ENCODE results near the gene ATP1A4.

ATP1A4 gene

DNA sequence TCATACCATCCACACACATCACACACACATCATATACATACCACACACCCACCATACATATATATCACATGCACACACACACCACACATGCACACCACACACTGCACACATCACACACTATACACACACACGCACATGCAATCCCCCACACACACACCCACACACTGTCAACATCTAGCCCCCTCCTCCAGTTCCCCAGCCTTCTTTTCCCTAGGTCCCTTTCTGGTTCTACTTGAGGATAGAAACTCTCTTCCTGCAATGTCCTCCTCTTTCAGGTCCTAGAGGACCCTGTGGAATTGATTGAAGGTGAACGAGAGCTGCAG lies 43.3 kb downstream of the ATP1A4 start (continued):
- TF ChIP-seq ZNF747 (tag by site-specific recombination; IDR thresholded peaks at IDR 0.05) (no peak), GLI4 (tag by site-specific recombination; IDR thresholded peaks at IDR 0.05) (no peak), KLF7 (tag by site-specific recombination; IDR thresholded peaks at IDR 0.05; ENCODE audit: borderline replicate concordance) (no peak), PRDM4 (tag by site-specific recombination; IDR thresholded peaks at IDR 0.05) (0 out of 2 replicates have a peak, but pooled peaks have one; percentile 17), ZNF610 (tag by site-specific recombination; IDR thresholded peaks at IDR 0.05; ENCODE audit: borderline replicate concordance) (no peak), ZBTB48 (tag by site-specific recombination; IDR thresholded peaks at IDR 0.05) (no peak), SCRT2 (tag by site-specific recombination; IDR thresholded peaks at IDR 0.05) (no peak)

DNA sequence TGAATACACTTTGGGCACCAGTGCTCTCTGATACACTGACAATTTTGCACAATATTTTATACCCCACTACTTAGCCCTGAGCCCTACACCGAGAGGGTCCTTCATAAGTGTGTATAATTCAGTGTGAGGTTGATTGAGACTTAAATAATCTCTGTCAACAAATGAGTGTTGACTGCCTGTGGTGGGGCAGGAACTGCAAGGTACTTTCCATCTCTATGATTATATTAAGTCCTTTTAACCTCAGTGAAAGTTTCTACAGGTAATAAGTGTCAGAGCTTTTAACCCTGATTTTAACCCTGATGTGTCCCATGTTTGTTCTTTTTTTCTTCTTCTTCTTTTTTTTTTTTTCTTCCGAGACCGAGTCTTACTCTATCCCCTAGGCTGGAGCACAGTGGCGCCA lies 44.7 kb downstream of the ATP1A4 start:
- TF ChIP-seq, protein P1, sequence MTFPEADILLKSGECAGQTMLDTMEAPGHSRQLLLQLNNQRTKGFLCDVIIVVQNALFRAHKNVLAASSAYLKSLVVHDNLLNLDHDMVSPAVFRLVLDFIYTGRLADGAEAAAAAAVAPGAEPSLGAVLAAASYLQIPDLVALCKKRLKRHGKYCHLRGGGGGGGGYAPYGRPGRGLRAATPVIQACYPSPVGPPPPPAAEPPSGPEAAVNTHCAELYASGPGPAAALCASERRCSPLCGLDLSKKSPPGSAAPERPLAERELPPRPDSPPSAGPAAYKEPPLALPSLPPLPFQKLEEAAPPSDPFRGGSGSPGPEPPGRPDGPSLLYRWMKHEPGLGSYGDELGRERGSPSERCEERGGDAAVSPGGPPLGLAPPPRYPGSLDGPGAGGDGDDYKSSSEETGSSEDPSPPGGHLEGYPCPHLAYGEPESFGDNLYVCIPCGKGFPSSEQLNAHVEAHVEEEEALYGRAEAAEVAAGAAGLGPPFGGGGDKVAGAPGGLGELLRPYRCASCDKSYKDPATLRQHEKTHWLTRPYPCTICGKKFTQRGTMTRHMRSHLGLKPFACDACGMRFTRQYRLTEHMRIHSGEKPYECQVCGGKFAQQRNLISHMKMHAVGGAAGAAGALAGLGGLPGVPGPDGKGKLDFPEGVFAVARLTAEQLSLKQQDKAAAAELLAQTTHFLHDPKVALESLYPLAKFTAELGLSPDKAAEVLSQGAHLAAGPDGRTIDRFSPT (tag by site-specific recombination; IDR thresholded peaks at IDR 0.05) = no peak
- TF ChIP-seq, protein P2, sequence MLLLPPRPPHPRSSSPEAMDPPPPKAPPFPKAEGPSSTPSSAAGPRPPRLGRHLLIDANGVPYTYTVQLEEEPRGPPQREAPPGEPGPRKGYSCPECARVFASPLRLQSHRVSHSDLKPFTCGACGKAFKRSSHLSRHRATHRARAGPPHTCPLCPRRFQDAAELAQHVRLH (tag by site-specific recombination; IDR thresholded peaks at IDR 0.05) = no peak
- no peak for TF ChIP-seq ZNF202 (tag by site-specific recombination; IDR thresholded peaks at IDR 0.05; ENCODE audit: borderline replicate concordance)
- TF ChIP-seq ZNF561 (tag by site-specific recombination; IDR thresholded peaks at IDR 0.05; ENCODE audit: borderline replicate concordance) = no peak
- TF ChIP-seq, protein P3, sequence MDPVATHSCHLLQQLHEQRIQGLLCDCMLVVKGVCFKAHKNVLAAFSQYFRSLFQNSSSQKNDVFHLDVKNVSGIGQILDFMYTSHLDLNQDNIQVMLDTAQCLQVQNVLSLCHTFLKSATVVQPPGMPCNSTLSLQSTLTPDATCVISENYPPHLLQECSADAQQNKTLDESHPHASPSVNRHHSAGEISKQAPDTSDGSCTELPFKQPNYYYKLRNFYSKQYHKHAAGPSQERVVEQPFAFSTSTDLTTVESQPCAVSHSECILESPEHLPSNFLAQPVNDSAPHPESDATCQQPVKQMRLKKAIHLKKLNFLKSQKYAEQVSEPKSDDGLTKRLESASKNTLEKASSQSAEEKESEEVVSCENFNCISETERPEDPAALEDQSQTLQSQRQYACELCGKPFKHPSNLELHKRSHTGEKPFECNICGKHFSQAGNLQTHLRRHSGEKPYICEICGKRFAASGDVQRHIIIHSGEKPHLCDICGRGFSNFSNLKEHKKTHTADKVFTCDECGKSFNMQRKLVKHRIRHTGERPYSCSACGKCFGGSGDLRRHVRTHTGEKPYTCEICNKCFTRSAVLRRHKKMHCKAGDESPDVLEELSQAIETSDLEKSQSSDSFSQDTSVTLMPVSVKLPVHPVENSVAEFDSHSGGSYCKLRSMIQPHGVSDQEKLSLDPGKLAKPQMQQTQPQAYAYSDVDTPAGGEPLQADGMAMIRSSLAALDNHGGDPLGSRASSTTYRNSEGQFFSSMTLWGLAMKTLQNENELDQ (tag by site-specific recombination; IDR thresholded peaks at IDR 0.05; ENCODE audit: low read depth) = no peak
- no peak for TF ChIP-seq ZFP37 (tag by site-specific recombination; IDR thresholded peaks at IDR 0.05)
- TF ChIP-seq GFI1B (tag by site-specific recombination; IDR thresholded peaks at IDR 0.05) = no peak
- TF ChIP-seq ZNF529 (tag by site-specific recombination; IDR thresholded peaks at IDR 0.05; ENCODE audit: insufficient replicate concordance) = no peak
- TF ChIP-seq, protein P4, sequence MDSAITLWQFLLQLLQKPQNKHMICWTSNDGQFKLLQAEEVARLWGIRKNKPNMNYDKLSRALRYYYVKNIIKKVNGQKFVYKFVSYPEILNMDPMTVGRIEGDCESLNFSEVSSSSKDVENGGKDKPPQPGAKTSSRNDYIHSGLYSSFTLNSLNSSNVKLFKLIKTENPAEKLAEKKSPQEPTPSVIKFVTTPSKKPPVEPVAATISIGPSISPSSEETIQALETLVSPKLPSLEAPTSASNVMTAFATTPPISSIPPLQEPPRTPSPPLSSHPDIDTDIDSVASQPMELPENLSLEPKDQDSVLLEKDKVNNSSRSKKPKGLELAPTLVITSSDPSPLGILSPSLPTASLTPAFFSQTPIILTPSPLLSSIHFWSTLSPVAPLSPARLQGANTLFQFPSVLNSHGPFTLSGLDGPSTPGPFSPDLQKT (IDR thresholded peaks at IDR 0.05; ENCODE audit: borderline replicate concordance, low read depth, low read length) = no peak
- TF ChIP-seq SALL2 (tag by site-specific recombination; IDR thresholded peaks at IDR 0.05; ENCODE audit: borderline replicate concordance) = no peak
- no peak for TF ChIP-seq BCL11B (tag by site-specific recombination; IDR thresholded peaks at IDR 0.05; ENCODE audit: low read depth)
- TF ChIP-seq ZNF548 (tag by site-specific recombination; IDR thresholded peaks at IDR 0.05) = no peak
- TF ChIP-seq ZSCAN23 (tag by site-specific recombination; IDR thresholded peaks at IDR 0.05) = no peak
- no peak for TF ChIP-seq TRIM28 (IDR thresholded peaks at IDR 0.05; ENCODE audit: borderline replicate concordance, low read length)
- Histone ChIP-seq H3K27ac (ENCODE audit: extremely low read depth, low read depth, low read length) (no peak overlapping the region), H3K4me1 (ENCODE audit: control insufficient read depth, insufficient read depth, low read length) (no peaks in the 10 kb centered on the region), H3K4me3 (ENCODE audit: low read depth, low read length) (no peak overlapping the region), H3K36me3 (ENCODE audit: control insufficient read depth in 2 of 2, insufficient read depth in 1 of 2, low read length in 2 of 2) (no peaks in the 10 kb centered on the region), H3K9me3 (ENCODE audit: control insufficient read depth, insufficient read depth, low read depth, low read length) (no peaks in the 10 kb centered on the region)
- ChIA-PET POLR2A (interaction anchor here (0.6 kb wide), 1 partner anchor 10 kb away, joined by 4 read pairs; no protein-coding TSS in a partner anchor), CTCF (interaction anchor here (0.6 to 1.8 kb wide), 5 partner anchors 24 to 180 kb away, joined by 3 to 11 read pairs (median 4); partner anchors contain the start of gene PEX19)
